ENCODE data around the gene SLC35B4. TPM values are rescaled to one million over a fixed set of nuclear protein-coding genes. Genes with fewer than 3 reads are reported as not detected.

SLC35B4 gene
- total and polyA plus RNA-seq, 2 donors (not counting 1 experiment from before 2014, with no cell fraction given), result 6.0 to 14.8 TPM

DNA sequence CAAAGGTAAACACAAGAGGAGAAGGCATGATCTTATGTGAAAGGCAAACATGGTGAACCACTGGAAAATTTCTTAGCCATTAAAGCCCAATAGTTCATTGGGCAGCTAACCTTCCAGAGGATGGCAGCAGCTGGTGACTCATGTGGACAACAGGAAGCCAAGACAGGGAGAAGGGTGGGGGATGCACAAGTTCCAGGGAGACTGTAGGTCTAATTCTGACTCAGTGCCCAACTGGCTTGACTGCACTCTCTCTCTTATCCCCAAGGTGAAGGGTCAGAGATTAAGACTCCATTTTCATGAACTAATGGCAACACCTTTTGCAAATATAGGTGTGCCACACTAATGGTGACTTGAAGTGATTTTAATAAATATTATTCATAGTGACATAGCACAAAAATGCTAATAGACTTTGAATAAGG is 47.9 kb upstream of the SLC35B4 start:
- Histone ChIP-seq H3K36me3 (replicated peaks in 1 of 2; ENCODE audit: control extremely low read depth in 1 of 2, control insufficient read depth in 1 of 2, extremely low read depth in 1 of 2, insufficient read depth in 2 of 2, low read length in 1 of 2) (no peaks in the 10 kb centered on the region), H3K79me2 (ENCODE audit: control insufficient read depth, insufficient read depth, low read length) (no peaks in the 10 kb centered on the region), H3K9ac (ENCODE audit: low read length) (no peak overlapping the region), H4K20me1 (ENCODE audit: control insufficient read depth, insufficient read depth, low read length, poor library complexity, severe bottlenecking) (no peaks in the 10 kb centered on the region), H3K9me3 (ENCODE audit: control extremely low read depth in 1 of 3, control insufficient read depth in 2 of 3, insufficient read depth in 1 of 3, low read length in 2 of 3) (no peaks in the 10 kb centered on the region), H3K27me3 (replicated peaks in 1 of 4; ENCODE audit: control extremely low read depth in 1 of 4, control insufficient read depth in 3 of 4, insufficient read depth in 4 of 4, low read length in 3 of 4) (peaks cover 0 to 10% (median 4%) of the 10 kb centered on the region in 4 experiments), H3K4me3 (ENCODE audit: control extremely low read depth in 1 of 5, extremely low read depth in 1 of 5, insufficient read depth in 1 of 5, low read depth in 2 of 5, low read length in 4 of 5) (no peak overlapping the region), H3K27ac (ENCODE audit: low read length in 2 of 2) (no peak overlapping the region), H3K4me2 (replicated peaks; ENCODE audit: low read depth, low read length, poor library complexity, severe bottlenecking) (no peak overlapping the region), H2AFZ (ENCODE audit: insufficient read depth, low read depth, low read length, poor library complexity, severe bottlenecking) (no peak overlapping the region), H3K4me1 (ENCODE audit: control insufficient read depth in 2 of 2, insufficient read depth in 2 of 2, low read length in 2 of 2) (no peaks in the 10 kb centered on the region)
- Mint-ChIP-seq H3K27me3 (peaks cover 30% of the 10 kb centered on the region), H3K27ac (no peak overlapping the region), H3K9me3 (ENCODE audit: insufficient read depth) (no peaks in the 10 kb centered on the region), H3K4me3 (no peak overlapping the region), H3K4me1 (no peaks in the 10 kb centered on the region)
- CTCF ChIA-PET, result no interaction called here
- TF ChIP-seq EZH2 (IDR thresholded peaks at IDR 0.05; ENCODE audit: borderline replicate concordance, insufficient read depth, low read depth, low read length, poor library complexity, severe bottlenecking), result no peak
- TF ChIP-seq, protein P1, sequence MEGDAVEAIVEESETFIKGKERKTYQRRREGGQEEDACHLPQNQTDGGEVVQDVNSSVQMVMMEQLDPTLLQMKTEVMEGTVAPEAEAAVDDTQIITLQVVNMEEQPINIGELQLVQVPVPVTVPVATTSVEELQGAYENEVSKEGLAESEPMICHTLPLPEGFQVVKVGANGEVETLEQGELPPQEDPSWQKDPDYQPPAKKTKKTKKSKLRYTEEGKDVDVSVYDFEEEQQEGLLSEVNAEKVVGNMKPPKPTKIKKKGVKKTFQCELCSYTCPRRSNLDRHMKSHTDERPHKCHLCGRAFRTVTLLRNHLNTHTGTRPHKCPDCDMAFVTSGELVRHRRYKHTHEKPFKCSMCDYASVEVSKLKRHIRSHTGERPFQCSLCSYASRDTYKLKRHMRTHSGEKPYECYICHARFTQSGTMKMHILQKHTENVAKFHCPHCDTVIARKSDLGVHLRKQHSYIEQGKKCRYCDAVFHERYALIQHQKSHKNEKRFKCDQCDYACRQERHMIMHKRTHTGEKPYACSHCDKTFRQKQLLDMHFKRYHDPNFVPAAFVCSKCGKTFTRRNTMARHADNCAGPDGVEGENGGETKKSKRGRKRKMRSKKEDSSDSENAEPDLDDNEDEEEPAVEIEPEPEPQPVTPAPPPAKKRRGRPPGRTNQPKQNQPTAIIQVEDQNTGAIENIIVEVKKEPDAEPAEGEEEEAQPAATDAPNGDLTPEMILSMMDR (IDR thresholded peaks at IDR 0.05), result no peak
- intact Hi-C loops (cut with micrococcal nuclease), result no loop called here
- POLR2A ChIA-PET, result no interaction called here
- ATAC-seq (ENCODE audit: low read depth) (no peak), DNase-seq (no peak)

- peaks cover 0 to 3% of the 10 kb centered on the region in 2 donors for H3K4me1 ChIP-seq (ENCODE audit: control insufficient read depth in 2 of 2, insufficient read depth in 2 of 2, low read length in 2 of 2)
- H3K79me2 ChIP-seq (ENCODE audit: control insufficient read depth, insufficient read depth, low read length), result no peaks in the 10 kb centered on the region
- ChIA-PET POLR2A (no interaction called here), CTCF (no interaction called here)
- H3K4me3 ChIP-seq (ENCODE audit: control extremely low read depth in 1 of 5, extremely low read depth in 1 of 5, insufficient read depth in 1 of 5, low read depth in 2 of 5, low read length in 4 of 5), result no peak overlapping the region
- 100% methylated on average over 5 of the region's 8 CpGs for WGBS (ENCODE audit: insufficient coverage)
- TF ChIP-seq, protein P1 (IDR thresholded peaks at IDR 0.05), result no peak
- TF ChIP-seq EZH2 (IDR thresholded peaks at IDR 0.05; ENCODE audit: borderline replicate concordance, insufficient read depth, low read depth, low read length, poor library complexity, severe bottlenecking), result no peak
- peaks cover 0 to 10% (median 2%) of the 10 kb centered on the region in 4 experiments for H3K27me3 ChIP-seq (replicated peaks in 1 of 4; ENCODE audit: control extremely low read depth in 1 of 4, control insufficient read depth in 3 of 4, insufficient read depth in 4 of 4, low read length in 3 of 4)
- intact Hi-C loops (cut with micrococcal nuclease), result no loop called here
- no peaks in the 10 kb centered on the region for H3K4me1 Mint-ChIP-seq
- H3K27me3 Mint-ChIP-seq, result peaks cover 21% of the 10 kb centered on the region
- H3K9me3 ChIP-seq (ENCODE audit: control extremely low read depth in 1 of 3, control insufficient read depth in 2 of 3, insufficient read depth in 1 of 3, low read length in 2 of 3), result no peaks in the 10 kb centered on the region
- H3K9ac ChIP-seq (ENCODE audit: low read length), result no peak overlapping the region
- H3K36me3 ChIP-seq (replicated peaks in 1 of 2; ENCODE audit: control extremely low read depth in 1 of 2, control insufficient read depth in 1 of 2, extremely low read depth in 1 of 2, insufficient read depth in 2 of 2, low read length in 1 of 2), result no peaks in the 10 kb centered on the region
- no peak overlapping the region for H2AFZ ChIP-seq (ENCODE audit: insufficient read depth, low read depth, low read length, poor library complexity, severe bottlenecking)
- no peak overlapping the region for H3K27ac ChIP-seq (ENCODE audit: low read length in 2 of 2)
- ATAC-seq (ENCODE audit: low read depth) (no peak), DNase-seq (no peak)
- no peak overlapping the region for H3K27ac Mint-ChIP-seq
- no peaks in the 10 kb centered on the region for H3K9me3 Mint-ChIP-seq (ENCODE audit: insufficient read depth)
- no peak overlapping the region for H3K4me2 ChIP-seq (replicated peaks; ENCODE audit: low read depth, low read length, poor library complexity, severe bottlenecking)
- H3K4me3 Mint-ChIP-seq, result no peak overlapping the region
- no peaks in the 10 kb centered on the region for H4K20me1 ChIP-seq (ENCODE audit: control insufficient read depth, insufficient read depth, low read length, poor library complexity, severe bottlenecking)
Measured at GRCh38 chr7:134362587-134363483, 46.1 kb upstream of the SLC35B4 start.

Data from B cell (primary cell).